ENCODE measurements around the gene FLNB. TPM values are rescaled to one million over a fixed set of nuclear protein-coding genes. Genes with fewer than 3 reads are reported as not detected.
A peak's percentile ranks its signal among the peaks of the same experiment; 100 is the strongest.

Gene FLNB
- total and polyA plus RNA-seq, 8 donors: 38.2 to 204 (median 85.9) TPM

GRCh38 chr3:58117561-58118181, 109.4 kb downstream of the FLNB start:
- TF ChIP-seq EP300 (IDR thresholded peaks at IDR 0.05) (no peak), POLR2A (IDR thresholded peaks at IDR 0.05) (no peak), POLR2AphosphoS5 (IDR thresholded peaks at IDR 0.05) (peak in 2 of 3 donors; percentile 33 to 71), CTCF (IDR thresholded peaks at IDR 0.05) (no peak)
- H3K27ac ChIP-seq: peak overlapping the region; percentile 60 to 87 (median 74)
- no peak overlapping the region for H3K4me3 ChIP-seq
- DNase-seq: peak; percentile 70 to 93
- peaks cover 54 to 71% (median 64%) of the 10 kb centered on the region in 4 donors for H3K4me1 ChIP-seq
- no peaks in the 10 kb centered on the region for H3K9me3 ChIP-seq
- 26 to 33% (median 30%) methylated on average over 14 of the region's 14 CpGs for WGBS, 5 donors
- no peaks in the 10 kb centered on the region for H3K27me3 ChIP-seq
- intact Hi-C loops (cut with DNase I; ENCODE audit: low total_unique reads): no loop called here
- peaks cover 30 to 83% (median 67%) of the 10 kb centered on the region in 4 donors for H3K36me3 ChIP-seq

- no peak for TF ChIP-seq EP300 (IDR thresholded peaks at IDR 0.05)
- no peak for TF ChIP-seq CTCF (IDR thresholded peaks at IDR 0.05)
- no peak for TF ChIP-seq POLR2AphosphoS5 (IDR thresholded peaks at IDR 0.05)
- TF ChIP-seq POLR2A (IDR thresholded peaks at IDR 0.05): no peak
- H3K9me3 ChIP-seq: no peaks in the 10 kb centered on the region
- WGBS, 5 donors: 86 to 90% (median 88%) methylated on average over 6 of the region's 6 CpGs
- H3K27me3 ChIP-seq: no peaks in the 10 kb centered on the region
- intact Hi-C loops (cut with DNase I; ENCODE audit: low total_unique reads): no loop called here
- no peak overlapping the region for H3K4me3 ChIP-seq
- no peak for DNase-seq
- peaks cover 53 to 70% (median 63%) of the 10 kb centered on the region in 4 donors for H3K4me1 ChIP-seq
- H3K27ac ChIP-seq: peak overlapping the region; percentile 7 to 87 (median 70)
- peaks cover 30 to 83% (median 67%) of the 10 kb centered on the region in 4 donors for H3K36me3 ChIP-seq
Observed at GRCh38 chr3:58119186-58119585, 111.0 kb downstream of the FLNB start.

GRCh38 chr3:58120075-58120812, 112.0 kb downstream of the FLNB start:
- TF ChIP-seq POLR2AphosphoS5 (IDR thresholded peaks at IDR 0.05) (peak in 2 of 3 donors; percentile 66 to 78), CTCF (IDR thresholded peaks at IDR 0.05) (no peak)
- 15 to 39% (median 20%) methylated on average over 10 of the region's 10 CpGs for WGBS, 5 donors
- peak; percentile 49 to 77 for DNase-seq
- intact Hi-C loops (cut with DNase I; ENCODE audit: low total_unique reads): no loop called here
- Histone ChIP-seq H3K27me3 (no peaks in the 10 kb centered on the region), H3K4me3 (peak overlapping the region in 1 of 4 donors; percentile 3), H3K4me1 (peaks cover 51 to 64% (median 61%) of the 10 kb centered on the region in 4 donors), H3K27ac (peak overlapping the region; percentile 66 to 87 (median 78)), H3K9me3 (no peaks in the 10 kb centered on the region), H3K36me3 (peaks cover 39 to 83% (median 68%) of the 10 kb centered on the region in 4 donors)

- no peaks in the 10 kb centered on the region for H3K27me3 ChIP-seq
- intact Hi-C loops (cut with DNase I; ENCODE audit: low total_unique reads): no loop called here
Observed at GRCh38 chr3:58121183-58121582, 113.0 kb downstream of the FLNB start.

More at GRCh38 chr3:58121183-58121582, 113.0 kb downstream of the FLNB start:
- H3K4me3 ChIP-seq: no peak overlapping the region
- no peak for TF ChIP-seq POLR2AphosphoS5 (IDR thresholded peaks at IDR 0.05)
- no peak for TF ChIP-seq CTCF (IDR thresholded peaks at IDR 0.05)
- TF ChIP-seq EP300 (IDR thresholded peaks at IDR 0.05): no peak
- TF ChIP-seq POLR2A (IDR thresholded peaks at IDR 0.05): no peak
- H3K27ac ChIP-seq: peak overlapping the region; percentile 7 to 87 (median 70)
- peaks cover 42 to 55% (median 52%) of the 10 kb centered on the region in 4 donors for H3K4me1 ChIP-seq
- no peaks in the 10 kb centered on the region for H3K9me3 ChIP-seq
- peaks cover 47 to 83% (median 73%) of the 10 kb centered on the region in 4 donors for H3K36me3 ChIP-seq
- 76 to 92% (median 81%) methylated on average over 11 of the region's 11 CpGs for WGBS, 5 donors
- no peak for DNase-seq
